HG02870 (cell line): ENCODE measurements around the gene NEUROD1.

Experiments
- ATAC-seq: cut with Tn5 transposase; IDR thresholded peaks from one replicate; pipeline ENCODE4 v1.9.1; 2021; ENCODE audit warnings: mild to moderate bottlenecking, moderate library complexity; ENCODE audit not compliant: unreplicated experiment

The NEUROD1 gene

DNA sequence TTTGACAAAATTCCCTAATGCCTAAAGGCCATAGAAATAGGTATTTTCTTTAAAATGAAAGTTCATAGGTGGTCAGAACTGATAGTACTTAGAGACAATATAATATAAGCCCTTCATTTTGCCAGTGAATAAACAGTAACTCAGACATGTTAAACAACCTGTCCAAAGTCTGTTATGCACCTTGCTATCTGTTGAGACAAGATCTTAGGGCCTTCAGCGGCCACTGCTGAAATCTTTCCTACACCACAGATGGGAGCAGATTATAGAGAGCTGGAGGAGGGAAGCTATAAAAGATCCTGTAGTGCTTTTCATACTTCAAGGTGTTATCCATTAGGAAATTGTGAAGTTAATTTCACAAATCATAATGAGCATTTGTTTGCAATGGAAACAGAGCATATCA, 37.2 kb downstream of the NEUROD1 start:
- ATAC-seq, result no peak

DNA sequence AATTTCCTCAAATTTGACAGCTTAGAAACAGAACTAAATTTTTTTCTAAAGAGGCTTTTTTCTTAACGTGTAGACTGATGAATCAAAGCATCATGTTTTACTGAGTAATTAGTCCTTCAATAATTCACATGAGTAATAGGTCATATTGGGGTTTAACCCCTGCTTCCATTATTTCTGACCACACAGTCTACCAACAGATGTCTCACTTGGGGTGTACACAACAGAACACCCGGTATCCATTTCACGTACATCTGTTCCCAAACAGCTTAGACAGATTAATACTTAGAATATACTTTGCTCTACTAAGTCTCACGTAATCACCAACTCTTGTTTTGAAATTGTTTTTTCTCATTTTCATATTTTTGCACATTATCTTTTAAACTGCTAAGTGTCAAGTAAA, 38.2 kb downstream of the NEUROD1 start:
- no peak for ATAC-seq

DNA sequence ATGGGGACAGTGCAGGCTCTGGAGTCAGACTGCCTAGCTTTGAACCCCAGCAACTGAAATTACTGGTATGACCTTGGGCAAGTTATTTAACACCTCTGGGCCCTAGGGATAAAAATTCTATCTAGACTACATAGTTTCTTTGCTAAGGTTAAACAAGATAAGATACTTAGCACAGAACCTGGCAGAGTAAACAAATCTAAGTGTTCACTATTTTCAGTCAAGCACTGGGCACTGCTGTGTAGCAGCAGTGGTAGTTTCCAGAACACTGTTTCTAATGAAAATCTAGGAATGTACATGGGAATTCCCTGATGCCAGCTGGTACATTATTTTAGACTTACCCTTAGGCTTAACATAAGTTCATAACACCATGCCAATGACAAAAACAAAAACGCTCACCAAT, 40.6 kb downstream of the NEUROD1 start:
- no peak for ATAC-seq

DNA sequence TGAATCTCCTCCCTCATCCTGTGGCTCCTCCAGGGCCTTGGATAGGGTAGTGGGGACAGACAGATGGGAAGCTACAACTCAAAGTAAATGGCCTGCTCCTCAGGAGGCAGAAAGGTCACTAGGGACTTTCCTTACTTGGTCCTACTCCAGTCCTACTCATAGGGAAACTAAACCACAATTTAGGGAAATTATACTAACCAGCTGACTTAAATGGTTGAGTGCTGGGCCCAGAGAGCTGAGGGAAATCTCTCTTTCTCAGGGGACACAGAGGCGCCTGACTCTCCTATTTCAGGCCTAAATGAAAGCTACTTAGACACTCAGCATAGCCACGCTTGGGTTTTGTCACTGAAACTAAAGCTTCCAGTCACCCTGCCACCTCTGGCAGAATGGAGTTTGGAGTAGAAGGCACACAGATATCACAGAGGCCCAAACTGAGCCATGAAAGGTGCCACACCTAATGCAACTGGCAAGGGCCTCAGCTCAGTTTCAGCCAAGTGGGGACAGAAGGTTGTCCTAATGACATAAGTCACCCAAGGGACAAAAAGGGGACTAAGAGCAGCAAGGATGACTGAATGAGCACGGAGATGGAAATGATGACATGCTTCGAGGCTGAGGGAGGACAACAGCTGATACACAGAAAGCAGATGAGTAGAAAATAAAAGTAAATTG, 47.5 kb downstream of the NEUROD1 start:
- ATAC-seq, result peak; percentile 85

DNA sequence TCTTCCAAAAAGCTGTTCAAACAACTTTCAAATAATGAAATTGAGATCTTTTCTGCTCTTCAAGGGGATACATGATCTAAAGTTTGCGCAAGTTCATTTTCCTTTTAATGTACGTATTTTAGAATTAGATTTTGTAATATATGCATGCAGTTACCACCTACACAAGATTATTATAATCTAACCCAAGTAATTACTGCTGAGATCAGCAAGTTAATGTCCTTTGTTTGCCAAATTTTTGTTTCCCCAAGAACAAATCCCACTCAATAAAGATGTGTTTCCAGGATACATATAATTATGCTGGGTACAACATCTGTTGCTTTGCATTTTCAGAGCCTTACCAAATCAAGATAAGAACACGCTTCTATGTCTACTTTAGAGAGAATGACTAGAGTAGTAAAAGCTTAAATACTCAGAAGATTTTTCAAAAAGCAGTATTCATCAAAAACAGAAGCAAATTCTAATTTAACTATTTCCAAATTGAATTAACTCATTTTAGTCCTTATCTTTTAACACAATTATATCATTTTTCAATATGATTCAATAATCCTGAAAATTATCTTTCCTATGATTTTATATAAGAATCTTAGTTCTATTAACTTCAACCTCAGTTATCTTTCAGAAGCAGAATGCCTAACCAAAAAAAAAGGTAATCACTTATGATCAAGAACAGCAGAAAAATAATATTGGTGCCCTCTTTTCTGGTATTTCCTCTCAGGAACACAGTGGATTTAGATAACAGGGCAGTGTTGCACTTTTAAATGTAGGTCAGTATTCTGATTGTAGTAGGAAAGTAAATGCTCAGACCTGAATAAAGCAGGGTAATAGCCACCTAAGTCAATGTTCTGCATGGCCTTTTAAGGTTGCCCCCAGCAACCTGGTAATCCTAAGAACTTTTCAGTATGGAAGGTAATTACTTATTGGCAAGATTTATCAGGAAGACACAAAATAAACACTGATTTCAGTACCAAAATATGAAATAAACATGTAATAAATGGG, 51.4 kb downstream of the NEUROD1 start:
- no peak for ATAC-seq

DNA sequence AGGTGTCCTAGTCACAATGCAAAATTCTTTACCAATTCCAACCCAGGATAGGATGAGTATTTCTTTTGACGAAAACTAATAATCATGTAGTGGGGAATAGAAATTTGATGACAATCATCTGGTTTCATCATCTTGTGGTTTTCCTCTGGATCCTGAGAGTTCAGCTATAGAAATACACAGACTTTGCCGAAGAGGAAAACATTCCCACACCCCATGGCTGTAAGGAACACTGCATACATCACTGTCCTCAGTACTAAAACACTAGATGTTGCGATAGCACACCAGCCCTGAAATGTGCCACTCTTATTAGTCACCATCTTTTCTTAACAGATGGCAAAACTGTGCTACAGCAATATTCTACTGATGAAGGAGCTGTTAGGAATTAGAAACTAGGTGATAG, 52.8 kb downstream of the NEUROD1 start:
- ATAC-seq, result no peak

DNA sequence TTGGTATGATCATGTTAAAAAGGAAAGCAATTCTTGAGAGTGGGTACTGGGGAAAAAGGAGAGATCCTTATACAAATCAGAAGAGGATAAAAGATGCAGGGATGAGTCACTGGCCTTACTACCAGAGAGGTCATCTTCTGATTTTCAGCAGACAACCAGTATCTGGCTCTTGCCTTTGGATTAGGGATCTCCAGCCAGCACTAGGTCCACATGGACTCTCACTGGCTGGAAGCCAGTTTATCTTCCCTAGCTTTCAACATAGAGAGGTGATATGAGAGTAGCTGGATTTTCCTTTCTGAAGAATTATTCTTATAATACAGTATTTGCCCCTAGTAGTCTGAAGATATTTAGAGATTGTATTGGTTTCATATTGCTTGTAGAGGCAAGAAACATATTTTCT, 53.6 kb downstream of the NEUROD1 start:
- no peak for ATAC-seq
